GM06990 (cell line): Measurements from ENCODE around the gene DNAJC5G.
"Not testable (repeated sequence)": the region's sequence is repeated elsewhere in the genome, so short reads cannot be mapped to it uniquely, and the experiment has no call there.

ENCODE experiments used
- DNase-seq: peaks from one replicate; pipeline ENCODE4 v3.0.0-alpha.2; 2011; ENCODE audit not compliant: insufficient read length; ENCODE audit errors: extremely low read depth
- H3K27me3 ChIP-seq: replicated peaks from 2 replicates; pipeline ENCODE4 v1.6.0; 2011; ENCODE audit warnings: low read length; ENCODE audit not compliant: control insufficient read depth, insufficient read depth
- H3K36me3 ChIP-seq: 2 replicates; pipeline ENCODE4 v1.5.1; 2011; ENCODE audit warnings: low read length; ENCODE audit not compliant: control insufficient read depth, insufficient read depth
- H3K4me3 ChIP-seq: replicated peaks from 2 replicates; pipeline ENCODE4 v1.5.1; 2011; ENCODE audit warnings: low read depth, mild to moderate bottlenecking, control low read depth, low read length
- CTCF ChIP-seq: IDR thresholded peaks from 2 replicates; pipeline ENCODE4 v1.5.1; 2011; ENCODE audit warnings: low read length, control low read depth, mild to moderate bottlenecking, inconsistent platforms; ENCODE audit not compliant: insufficient read depth, poor library complexity, severe bottlenecking

Gene DNAJC5G

DNA sequence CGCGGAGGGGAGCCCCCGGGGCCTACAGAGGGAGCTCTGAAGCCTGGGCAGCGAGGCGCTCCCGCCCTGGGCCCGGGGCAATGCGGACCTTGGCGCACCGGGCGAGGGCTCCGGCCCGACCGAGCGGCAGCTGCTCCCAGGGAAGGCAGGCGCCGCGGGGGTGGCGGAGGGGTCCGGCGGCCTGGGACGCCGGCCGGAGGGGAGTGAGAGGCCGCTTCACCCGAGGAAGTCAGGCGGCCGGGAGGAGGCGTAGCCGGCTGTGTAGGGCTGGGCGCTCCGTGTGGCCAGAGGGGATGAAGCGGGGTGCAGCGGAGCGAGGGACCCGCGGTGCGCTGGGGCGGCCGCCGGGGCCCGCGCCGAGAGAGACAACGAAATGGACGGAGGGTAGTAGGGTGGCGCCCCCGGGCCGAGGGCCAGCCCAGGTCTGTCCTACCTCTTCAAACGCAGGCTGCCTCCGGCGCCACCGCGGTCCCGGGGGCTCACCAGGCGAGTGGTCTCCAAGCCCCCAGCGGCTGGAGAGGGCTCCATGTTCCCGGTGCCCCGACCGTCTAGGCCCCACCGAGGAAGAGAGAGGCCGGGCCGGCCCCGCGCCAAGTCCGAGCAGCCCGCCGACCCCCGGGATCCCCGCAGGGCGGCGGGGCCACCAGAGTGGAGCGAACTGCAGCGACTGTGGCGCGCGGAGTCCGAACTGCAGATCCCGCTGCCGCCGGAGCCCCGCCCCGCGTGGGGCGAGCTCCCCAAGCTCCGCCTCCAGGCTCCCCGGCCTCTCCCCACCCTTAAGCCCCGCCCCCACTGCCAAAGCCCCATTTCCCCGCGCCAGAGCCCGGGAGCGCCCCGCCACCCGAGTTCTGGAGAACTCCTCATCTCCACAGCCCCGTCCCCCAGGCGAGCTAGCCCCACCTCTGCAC, 12.6 kb upstream of the DNAJC5G start, which contains the start of gene SLC30A3:
TSS of gene SLC30A3 (minus strand) at position 669 of the 908 bp plus-strand sequence. CDS start at position 528, 141 bp downstream.
- DNase-seq = peak; percentile 70
- Histone ChIP-seq H3K36me3 (no peaks in the 10 kb centered on the region), H3K27me3 (peaks cover 6% of the 10 kb centered on the region), H3K4me3 (peak within 1 kb of the TSS; percentile 58)
- TF ChIP-seq CTCF = no peak

DNA sequence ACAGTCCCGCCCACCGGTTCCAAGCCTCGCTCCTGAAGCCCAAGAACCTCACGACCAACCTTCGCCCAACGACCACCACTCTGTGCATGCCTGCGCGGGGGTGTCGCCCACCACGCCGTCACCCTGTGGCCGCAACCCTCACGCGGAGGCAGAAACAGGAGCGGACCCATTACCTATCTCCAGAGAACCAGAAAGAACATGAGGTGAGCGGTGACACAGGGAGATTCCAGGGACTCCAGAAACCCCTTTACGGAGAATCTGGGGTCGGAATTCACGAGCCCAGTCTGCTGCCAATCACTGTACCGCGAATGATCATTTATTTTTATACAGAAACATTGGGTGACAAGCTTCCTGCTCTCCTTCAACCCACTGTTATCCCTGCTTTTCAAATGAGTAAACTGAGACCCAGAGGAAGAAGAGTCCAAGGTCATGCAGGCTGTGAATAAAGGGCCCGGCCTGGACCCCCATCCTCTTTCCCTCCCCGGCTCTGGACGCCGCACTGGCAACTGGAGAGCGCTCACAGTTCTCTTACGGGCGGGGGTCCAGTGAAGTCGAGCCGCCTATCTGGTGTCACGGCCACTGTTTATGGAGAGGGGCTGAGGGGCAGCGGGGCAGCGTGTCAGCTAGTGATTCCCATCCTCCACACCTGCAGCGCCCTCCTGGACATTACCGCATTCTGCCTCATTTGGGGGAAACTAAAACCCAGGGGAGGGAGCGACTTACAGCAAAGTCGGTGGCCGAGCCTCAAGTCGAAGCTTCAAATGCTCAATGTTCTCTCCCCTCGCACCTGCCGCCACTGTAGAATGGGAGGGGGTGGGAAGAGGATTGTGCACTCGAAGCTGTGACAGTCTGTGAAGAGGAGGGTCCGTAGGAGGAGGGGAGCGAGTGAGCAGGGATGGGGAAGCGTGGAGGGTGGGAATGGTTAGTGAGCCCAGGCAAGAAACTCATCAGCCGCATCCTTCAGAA, 11.7 kb upstream of the DNAJC5G start:
- peak overlapping the region; percentile 58 for H3K4me3 ChIP-seq
- no peaks in the 10 kb centered on the region for H3K36me3 ChIP-seq
- DNase-seq = no peak
- TF ChIP-seq CTCF = no peak
- H3K27me3 ChIP-seq = peaks cover 6% of the 10 kb centered on the region

DNA sequence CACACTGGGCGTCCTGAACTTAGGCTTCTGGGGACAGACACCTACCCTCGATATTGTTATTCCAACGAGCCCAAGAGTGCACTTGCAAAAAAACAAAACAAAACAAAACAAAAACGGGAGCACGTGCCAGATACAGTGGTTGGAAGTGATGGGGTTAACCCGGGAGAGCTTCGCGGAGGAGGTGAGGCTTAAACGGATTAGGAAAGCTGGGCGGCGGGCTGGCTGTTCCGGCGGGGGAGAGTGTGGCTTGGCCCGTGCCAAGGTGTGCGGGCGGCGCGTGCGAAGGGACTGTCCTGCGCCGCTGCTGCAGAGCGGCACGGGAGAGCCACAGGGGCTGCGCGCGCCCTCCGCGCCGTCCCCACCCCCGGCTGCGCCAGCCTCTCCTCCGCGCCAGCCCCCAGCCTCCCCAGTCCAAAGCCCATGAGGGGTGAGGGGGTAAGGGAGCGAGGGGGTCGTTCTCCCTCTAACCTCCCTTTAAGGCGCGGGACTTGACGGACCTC, 10.9 kb upstream of the DNAJC5G start:
- no peak for TF ChIP-seq CTCF
- peaks cover 6% of the 10 kb centered on the region for H3K27me3 ChIP-seq
- no peaks in the 10 kb centered on the region for H3K36me3 ChIP-seq
- H3K4me3 ChIP-seq = peak overlapping the region; percentile 40
- DNase-seq = no peak

GRCh38 chr2:27264753-27265535, 10.3 kb upstream of the DNAJC5G start:
- DNase-seq = peak; percentile 68
- Histone ChIP-seq H3K36me3 (no peaks in the 10 kb centered on the region), H3K27me3 (peaks cover 6% of the 10 kb centered on the region), H3K4me3 (peak overlapping the region; percentile 40)
- peak; percentile 65 for TF ChIP-seq CTCF

- no peak overlapping the region for H3K4me3 ChIP-seq
- DNase-seq = no peak
- no peaks in the 10 kb centered on the region for H3K36me3 ChIP-seq
- no peak for TF ChIP-seq CTCF
- H3K27me3 ChIP-seq = peaks cover 6% of the 10 kb centered on the region
Measured at GRCh38 chr2:27265536-27265870, 9.7 kb upstream of the DNAJC5G start.

GRCh38 chr2:27268296-27268695, 6.9 kb upstream of the DNAJC5G start:
- H3K4me3 ChIP-seq, H3K27me3 ChIP-seq, H3K36me3 ChIP-seq, DNase-seq: not testable (repeated sequence)
